PC-3 (cell line): ENCODE measurements around the gene SLC15A2. TPM values are rescaled to one million over a fixed set of nuclear protein-coding genes. Genes with fewer than 3 reads are reported as not detected.

Source experiments
- ATAC-seq: fragments of 200-7000 bp; cut with Tn5 transposase; 2 replicates; pipeline ENCODE4 v1.9.1; 2020; ENCODE audit warnings: mild to moderate bottlenecking, moderate library complexity
- BruUV-seq: library from RNA; stranded (reverse); fragments of 400-500 nt; replicated peaks from 2 replicates; lab custom pipeline; 2021; lab: Mats Ljungman, UMichigan
- CTCF ChIA-PET: fragments of 300-600 bp; sonication (Branson Sonifier 250); formaldehyde crosslinking; loops from one replicate; lab custom pipeline; 2022; ENCODE audit warnings: antibody characterized with exemption; lab: Charles Lee
- POLR2A ChIA-PET: fragments of 300-600 bp; sonication (Branson Sonifier 250); formaldehyde crosslinking; loops from one replicate; lab custom pipeline; 2022; ENCODE audit warnings: antibody characterized with exemption; ENCODE audit not compliant: unreplicated experiment; lab: Charles Lee
- DNase-seq: peaks from one replicate; pipeline ENCODE4 v3.0.0-alpha.2; 2015
- H2AFZ ChIP-seq: fragments of 300-600 bp; sonication (generic); 2 replicates; pipeline ENCODE4 v1.6.0; 2016; ENCODE audit warnings: antibody characterized with exemption, low read length
- H3F3A ChIP-seq: fragments of 300-600 bp; sonication (generic); one replicate; pipeline ENCODE4 v1.6.0; 2017; ENCODE audit warnings: antibody characterized with exemption, low read length, control low read depth, mild to moderate bottlenecking; ENCODE audit not compliant: unreplicated experiment
- H3K27ac ChIP-seq: fragments of 300-600 bp; sonication (generic); 2 replicates; pipeline ENCODE4 v1.5.1; 2016; ENCODE audit warnings: mild to moderate bottlenecking, low read length
- H3K27me3 ChIP-seq: fragments of 300-600 bp; sonication (generic); 2 replicates; pipeline ENCODE4 v1.6.1; 2016; ENCODE audit warnings: low read length, mixed read lengths
- H3K36me3 ChIP-seq: fragments of 300-600 bp; sonication (generic); 2 replicates; pipeline ENCODE4 v1.6.1; 2016; ENCODE audit warnings: low read depth, mixed run types, low read length, mixed read lengths
- H3K4me1 ChIP-seq: fragments of 300-600 bp; sonication (generic); 2 replicates; pipeline ENCODE4 v1.5.1; 2016; ENCODE audit warnings: low read length; ENCODE audit not compliant: insufficient read depth
- H3K4me2 ChIP-seq: fragments of 300-600 bp; sonication (generic); 2 replicates; pipeline ENCODE4 v1.6.0; 2016; ENCODE audit warnings: low read length
- H3K4me3 ChIP-seq: fragments of 300-600 bp; sonication (generic); 2 replicates; pipeline ENCODE4 v1.5.1; 2016; ENCODE audit warnings: mild to moderate bottlenecking, low read length, mixed read lengths
- H3K79me2 ChIP-seq: fragments of 300-600 bp; sonication (generic); 2 replicates; pipeline ENCODE4 v1.6.1; 2017; ENCODE audit warnings: low read length, mixed read lengths
- H3K9ac ChIP-seq: fragments of 300-600 bp; sonication (generic); 2 replicates; pipeline ENCODE4 v1.6.0; 2016; ENCODE audit warnings: mild to moderate bottlenecking, low read length
- H3K9me2 ChIP-seq: fragments of 300-600 bp; sonication (generic); replicated peaks from 2 replicates; pipeline ENCODE4 v1.6.1; 2016; ENCODE audit warnings: mixed run types, low read length, mixed read lengths
- H3K9me3 ChIP-seq: fragments of 300-600 bp; sonication (generic); 2 replicates; pipeline ENCODE4 v1.6.1; 2016; ENCODE audit warnings: low read length, mixed read lengths
- H4K20me1 ChIP-seq: fragments of 300-600 bp; sonication (generic); 2 replicates; pipeline ENCODE4 v1.6.1; 2016; ENCODE audit warnings: low read length, mixed read lengths
- CTCF ChIP-seq: fragments of 300-600 bp; sonication (generic); conservative IDR thresholded peaks from 2 replicates; pipeline ENCODE4 v1.5.1; 2017; ENCODE audit warnings: antibody characterized with exemption, low read depth, mild to moderate bottlenecking, low read length
- EZH2 ChIP-seq: fragments of 300-600 bp; sonication (generic); IDR thresholded peaks from one replicate; pipeline ENCODE4 v1.6.1; 2017; ENCODE audit warnings: antibody characterized with exemption, mild to moderate bottlenecking, low read length; ENCODE audit not compliant: unreplicated experiment
- EZH2phosphoT487 ChIP-seq: fragments of 300-600 bp; sonication (generic); IDR thresholded peaks from 2 replicates; pipeline ENCODE4 v1.6.1; 2018; ENCODE audit warnings: mild to moderate bottlenecking, antibody characterized with exemption, low read length, borderline replicate concordance
- intact Hi-C: fragments of 100-400 bp; cut with micrococcal nuclease; formaldehyde crosslinking; loops from 2 replicates; pipeline ENCODE4 v1.9.0; 2023
- total RNA-seq: library from RNA; depleted of rRNA; stranded (reverse); fragments of >200 nt; gene quantifications from 2 replicates; pipeline ENCODE4 v1.2.3, GENCODE V29; 2014

SLC15A2 gene
- total RNA-seq, 1 experiment from 2014 or later, result 0.91 TPM

- H3K4me2 ChIP-seq, result peak overlapping the region; percentile 67
Measured at GRCh38 chr3:121979734-121980449, 85.7 kb downstream of the SLC15A2 start.

GRCh38 chr3:121980450-121980796, 86.2 kb downstream of the SLC15A2 start:
- Histone ChIP-seq H3K79me2 (no peaks in the 10 kb centered on the region), H3K27ac (peak overlapping the region; percentile 84), H2AFZ (peak overlapping the region; percentile 32), H3K9me2 (no peaks in the 10 kb centered on the region), H3K36me3 (0 out of 2 replicates have a peak, but pooled peaks cover 3% of the 10 kb centered on the region), H3K9ac (peak overlapping the region; percentile 39), H3F3A (peaks cover 15% of the 10 kb centered on the region), H3K27me3 (no peaks in the 10 kb centered on the region), H3K9me3 (no peaks in the 10 kb centered on the region), H3K4me1 (peaks cover 42% of the 10 kb centered on the region), H3K4me2 (peak overlapping the region; percentile 67), H4K20me1 (no peaks in the 10 kb centered on the region), H3K4me3 (peak overlapping the region; percentile 30; the same call in 1 of the 2 replicates)
- intact Hi-C loops, result no loop called here
- no TSS peak for BruUV-seq
- peak; percentile 3; the same call in 1 of the 2 replicates for ATAC-seq
- DNase-seq, result no peak
- ChIA-PET CTCF (no interaction called here), POLR2A (no interaction called here)
- TF ChIP-seq EZH2phosphoT487 (no peak), CTCF (no peak), EZH2 (no peak)

More at GRCh38 chr3:121979734-121980449, 85.7 kb downstream of the SLC15A2 start:
- H2AFZ ChIP-seq, result peak overlapping the region; percentile 32
- peaks cover 19% of the 10 kb centered on the region for H3F3A ChIP-seq
- DNase-seq, result peak; percentile 92
- ATAC-seq, result peak; percentile 84
- peak overlapping the region; percentile 30; the same call in 1 of the 2 replicates for H3K4me3 ChIP-seq
- TF ChIP-seq CTCF (no peak), EZH2 (no peak), EZH2phosphoT487 (no peak)
- H4K20me1 ChIP-seq, result no peaks in the 10 kb centered on the region
- ChIA-PET POLR2A (interaction anchor here (0.7 kb wide), 1 partner anchor 10 kb away, joined by 3 read pairs; no protein-coding TSS in a partner anchor), CTCF (no interaction called here)
- H3K4me1 ChIP-seq, result peaks cover 47% of the 10 kb centered on the region
- 0 out of 2 replicates have a peak, but pooled peaks cover 3% of the 10 kb centered on the region for H3K36me3 ChIP-seq
- no peaks in the 10 kb centered on the region for H3K79me2 ChIP-seq
- peak overlapping the region; percentile 56 for H3K9ac ChIP-seq
- BruUV-seq, result no TSS peak
- no peaks in the 10 kb centered on the region for H3K9me3 ChIP-seq
- H3K9me2 ChIP-seq, result no peaks in the 10 kb centered on the region
- intact Hi-C loops, result loop anchor here (1.0 to 10.0 kb wide), 3 partner anchors 10 to 375 kb away; no protein-coding TSS in a partner anchor
- H3K27ac ChIP-seq, result peak overlapping the region; percentile 84
- no peaks in the 10 kb centered on the region for H3K27me3 ChIP-seq

- intact Hi-C loops, result no loop called here
- ChIA-PET POLR2A (no interaction called here), CTCF (no interaction called here)
- Histone ChIP-seq H4K20me1 (no peaks in the 10 kb centered on the region), H3K27me3 (no peaks in the 10 kb centered on the region), H3K79me2 (no peaks in the 10 kb centered on the region), H2AFZ (no peak overlapping the region), H3K4me1 (peaks cover 31% of the 10 kb centered on the region), H3F3A (peaks cover 14% of the 10 kb centered on the region), H3K9ac (no peak overlapping the region), H3K27ac (no peak overlapping the region), H3K4me3 (no peak overlapping the region), H3K9me2 (no peaks in the 10 kb centered on the region), H3K36me3 (0 out of 2 replicates have a peak, but pooled peaks cover 3% of the 10 kb centered on the region), H3K4me2 (no peak overlapping the region), H3K9me3 (no peaks in the 10 kb centered on the region)
- no peak for ATAC-seq
- no TSS peak for BruUV-seq
- TF ChIP-seq EZH2, result no peak
- TF ChIP-seq CTCF, result no peak
- no peak for TF ChIP-seq EZH2phosphoT487
- no peak for DNase-seq
Measured at GRCh38 chr3:121981473-121981872, 87.3 kb downstream of the SLC15A2 start.
